Astrocyte (in vitro differentiated cells and primary cell): Measurements from ENCODE around the gene ANKRD44. TPM values are rescaled to one million over a fixed set of nuclear protein-coding genes. Genes with fewer than 3 reads are reported as not detected.
A peak's percentile ranks its signal among the peaks of the same experiment; 100 is the strongest.

Source experiments
- DNase-seq: peaks from one replicate; pipeline ENCODE4 v3.0.0-alpha.2; 2010; ENCODE audit warnings: low read depth
- FAIRE-seq: peaks from 2 replicates; lab custom pipeline; 2011; peaks lifted over from hg19 to GRCh38; lab: Jason Lieb, UNC
- H2AFZ ChIP-seq: 2 replicates; pipeline ENCODE4 v1.6.0; 2012; ENCODE audit warnings: low read depth, low read length, inconsistent platforms
- H3K27ac ChIP-seq: 2 replicates; pipeline ENCODE4 v1.5.1; 2011; ENCODE audit warnings: low read depth, low read length, inconsistent platforms
- H3K27me3 ChIP-seq: 2 replicates; pipeline ENCODE4 v1.6.0; 2011; ENCODE audit warnings: low read length, inconsistent platforms; ENCODE audit not compliant: insufficient read depth
- H3K36me3 ChIP-seq: 2 replicates; pipeline ENCODE4 v1.5.1; 2011; ENCODE audit warnings: low read length, inconsistent platforms; ENCODE audit not compliant: insufficient read depth
- H3K4me1 ChIP-seq: 2 replicates; pipeline ENCODE4 v1.5.1; 2011; ENCODE audit warnings: low read length, inconsistent platforms; ENCODE audit not compliant: insufficient read depth
- H3K4me2 ChIP-seq: 2 replicates; pipeline ENCODE4 v1.6.0; 2012; ENCODE audit warnings: low read length, inconsistent platforms
- H3K4me3 ChIP-seq: 2 replicates; pipeline ENCODE4 v1.5.1; 2011; ENCODE audit warnings: low read depth, mild to moderate bottlenecking, low read length, inconsistent platforms; ENCODE audit not compliant: insufficient read depth
- H3K79me2 ChIP-seq: 2 replicates; pipeline ENCODE4 v1.6.0; 2012; ENCODE audit warnings: mild to moderate bottlenecking, low read length, inconsistent platforms; ENCODE audit not compliant: insufficient read depth
- H3K9ac ChIP-seq: 2 replicates; pipeline ENCODE4 v1.6.0; 2012; ENCODE audit warnings: mild to moderate bottlenecking, low read length, inconsistent platforms
- H3K9me3 ChIP-seq: 2 replicates; pipeline ENCODE4 v1.5.1; 2012; ENCODE audit warnings: low read depth, mild to moderate bottlenecking, low read length, inconsistent platforms; ENCODE audit not compliant: insufficient read depth
- H4K20me1 ChIP-seq: 2 replicates; pipeline ENCODE4 v1.6.0; 2012; ENCODE audit warnings: low read length, inconsistent platforms; ENCODE audit not compliant: insufficient read depth
- H3K27ac Mint-ChIP-seq: one replicate; pipeline ENCODE4 v1.8.0; 2021; ENCODE audit warnings: mild to moderate bottlenecking, mixed read lengths; ENCODE audit not compliant: unreplicated experiment
- H3K27me3 Mint-ChIP-seq: one replicate; pipeline ENCODE4 v1.8.0; 2021; ENCODE audit warnings: low read depth, mixed read lengths; ENCODE audit not compliant: unreplicated experiment
- H3K36me3 Mint-ChIP-seq: one replicate; pipeline ENCODE4 v1.8.0; 2021; ENCODE audit warnings: low read depth, mixed read lengths; ENCODE audit not compliant: unreplicated experiment
- H3K4me1 Mint-ChIP-seq: one replicate; pipeline ENCODE4 v1.8.0; 2021; ENCODE audit warnings: low read depth, mixed read lengths; ENCODE audit not compliant: unreplicated experiment
- H3K4me3 Mint-ChIP-seq: one replicate; pipeline ENCODE4 v1.8.0; 2021; ENCODE audit warnings: mild to moderate bottlenecking, moderate library complexity, mixed read lengths; ENCODE audit not compliant: unreplicated experiment
- H3K9me3 Mint-ChIP-seq: one replicate; pipeline ENCODE4 v1.8.0; 2021; ENCODE audit warnings: mild to moderate bottlenecking, mixed read lengths; ENCODE audit not compliant: unreplicated experiment
- CTCF ChIP-seq: IDR thresholded peaks from 2 replicates; pipeline ENCODE4 v1.5.1; 2011; ENCODE audit warnings: low read depth, mild to moderate bottlenecking, inconsistent platforms, low read length, moderate library complexity; ENCODE audit not compliant: insufficient read depth
- EZH2 ChIP-seq: IDR thresholded peaks from 2 replicates; pipeline ENCODE4 v1.6.1; 2012; ENCODE audit warnings: mild to moderate bottlenecking, low read length, inconsistent platforms; ENCODE audit not compliant: insufficient read depth
- total RNA-seq: library from RNA; stranded (reverse); gene quantifications from 2 replicates; pipeline ENCODE4 v1.2.1, GENCODE V29; 2021

The ANKRD44 gene
- total RNA-seq, 1 donor from 2014 or later, result 7.2 TPM

DNA sequence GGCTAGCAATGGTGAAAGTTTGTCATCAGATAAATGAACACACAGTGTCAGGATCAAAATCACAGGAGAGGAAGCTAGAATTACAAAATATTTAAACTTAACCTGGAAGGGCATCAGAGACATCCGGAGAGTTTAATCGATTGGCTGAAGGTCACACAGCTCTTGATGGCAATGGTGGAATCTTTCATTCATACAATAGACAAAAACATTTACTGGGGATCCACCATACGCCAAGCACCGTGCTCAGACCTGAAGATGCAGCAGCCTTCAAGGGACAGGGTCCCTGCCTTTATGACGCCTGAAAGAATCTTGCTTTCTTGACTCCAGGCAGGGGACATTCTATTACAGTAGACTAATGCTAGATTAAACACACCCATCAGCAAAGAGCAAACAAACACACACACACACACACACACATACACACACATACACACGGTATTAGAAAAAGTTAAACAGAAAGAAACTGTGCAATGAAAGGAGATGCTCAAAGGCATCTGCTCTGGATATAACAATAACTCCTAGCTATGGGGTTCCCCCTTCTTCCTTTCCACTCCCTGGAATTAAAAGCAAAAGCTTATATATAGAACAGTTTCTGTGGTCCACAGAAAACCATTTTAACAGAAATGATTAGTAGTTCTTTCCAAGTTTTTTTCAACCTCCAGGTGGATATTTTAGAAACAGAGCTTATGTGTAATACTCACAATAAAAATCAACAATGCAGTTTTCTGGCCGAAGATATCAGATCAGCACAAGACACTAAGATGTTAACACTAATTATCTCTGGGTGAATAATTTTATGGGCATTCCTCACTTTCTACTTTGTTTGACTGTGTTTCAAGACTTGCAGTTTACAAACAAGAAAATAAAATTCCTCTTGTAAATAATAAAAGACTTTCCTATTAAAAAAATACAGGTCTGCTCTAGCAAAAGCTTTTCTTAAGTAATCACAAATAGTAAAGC, 151.7 kb downstream of the ANKRD44 start:
- Histone ChIP-seq H2AFZ (no peak overlapping the region), H3K79me2 (no peaks in the 10 kb centered on the region), H3K9me3 (no peaks in the 10 kb centered on the region), H3K36me3 (no peaks in the 10 kb centered on the region), H3K4me3 (no peak overlapping the region), H3K9ac (peak overlapping the region; percentile 34), H4K20me1 (no peaks in the 10 kb centered on the region), H3K4me1 (peaks cover 23% of the 10 kb centered on the region), H3K27me3 (no peaks in the 10 kb centered on the region), H3K4me2 (peak overlapping the region; percentile 70), H3K27ac (peak overlapping the region; percentile 59)
- H3K36me3 Mint-ChIP-seq, result no peaks in the 10 kb centered on the region
- H3K9me3 Mint-ChIP-seq, result peaks cover 1% of the 10 kb centered on the region
- no peaks in the 10 kb centered on the region for H3K27me3 Mint-ChIP-seq
- H3K4me3 Mint-ChIP-seq, result no peak overlapping the region
- H3K4me1 Mint-ChIP-seq, result peaks cover 12% of the 10 kb centered on the region
- no peak for TF ChIP-seq EZH2
- TF ChIP-seq CTCF, result no peak
- no peak overlapping the region for H3K27ac Mint-ChIP-seq
- FAIRE-seq (no peak), DNase-seq (no peak)

DNA sequence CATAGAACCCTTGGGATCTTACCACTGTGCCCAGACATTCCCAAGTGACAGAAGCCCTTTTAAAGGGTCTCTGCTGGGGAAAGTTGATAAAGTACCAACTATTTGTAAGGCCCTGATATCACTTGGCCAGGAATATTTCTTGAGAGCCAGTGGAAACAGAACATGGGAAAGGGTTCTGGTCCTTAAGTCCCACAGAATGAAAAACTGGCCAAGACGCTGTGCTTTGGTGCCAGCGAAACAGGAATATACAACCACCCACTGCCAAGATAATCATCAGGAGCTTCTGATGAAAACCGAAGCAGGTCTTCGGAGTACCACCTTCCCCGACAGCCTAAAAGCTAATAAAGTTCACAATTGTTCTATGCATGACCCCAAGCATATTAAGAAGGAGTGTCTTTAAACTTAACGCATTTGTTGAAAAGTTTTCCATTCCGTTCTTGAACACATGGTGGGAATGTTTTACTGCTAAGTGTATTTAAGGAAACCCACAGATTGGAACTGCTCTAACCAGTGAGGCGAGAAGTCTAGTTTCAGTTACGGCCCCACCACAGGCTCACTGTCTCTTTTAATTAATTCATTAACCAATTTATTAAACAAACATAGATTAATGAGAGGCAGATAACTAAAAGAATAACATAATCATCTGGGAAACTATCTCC, 152.6 kb downstream of the ANKRD44 start:
- H3K9me3 ChIP-seq, result no peaks in the 10 kb centered on the region
- DNase-seq, result no peak
- TF ChIP-seq CTCF (no peak), EZH2 (no peak)
- H3K79me2 ChIP-seq, result no peaks in the 10 kb centered on the region
- Mint-ChIP-seq H3K9me3 (peaks cover 1% of the 10 kb centered on the region), H3K4me1 (peaks cover 12% of the 10 kb centered on the region), H3K36me3 (no peaks in the 10 kb centered on the region), H3K27me3 (no peaks in the 10 kb centered on the region), H3K27ac (no peak overlapping the region), H3K4me3 (no peak overlapping the region)
- no peak overlapping the region for H3K4me2 ChIP-seq
- no peak overlapping the region for H3K9ac ChIP-seq
- H3K27ac ChIP-seq, result no peak overlapping the region
- no peaks in the 10 kb centered on the region for H3K36me3 ChIP-seq
- H3K4me3 ChIP-seq, result no peak overlapping the region
- H3K27me3 ChIP-seq, result no peaks in the 10 kb centered on the region
- H3K4me1 ChIP-seq, result peaks cover 25% of the 10 kb centered on the region
- no peak for FAIRE-seq
- H2AFZ ChIP-seq, result no peak overlapping the region
- no peaks in the 10 kb centered on the region for H4K20me1 ChIP-seq
